Measurements from ENCODE around the gene PPARD.

GRCh38 chr6:35436071-35436857 is 93.9 kb downstream of the PPARD start:
- TF ChIP-seq CTCF (conservative IDR thresholded peaks at IDR 0.05; ENCODE audit: low read length) (no peak), EZH2phosphoT487 (IDR thresholded peaks at IDR 0.05; ENCODE audit: borderline replicate concordance) (no peak)
